Omental fat pad (tissue), 4 donors: Measurements from ENCODE around the gene RSPO4. TPM values are rescaled to one million over a fixed set of nuclear protein-coding genes. Genes with fewer than 3 reads are reported as not detected.

Experiments used
- ATAC-seq: fragments of 150-250 bp; one replicate; pipeline ENCODE4 v1.9.1; 2016; ENCODE audit warnings: mild to moderate bottlenecking, moderate library complexity; ENCODE audit not compliant: low FRiP score
- DNase-seq: peaks from one replicate; pipeline ENCODE4 v3.0.0-alpha.2; 2019; ENCODE audit warnings: low spot score
- total RNA-seq, 4 donors: library from RNA; depleted of rRNA; stranded (reverse); fragments of >200 nt; gene quantifications; one replicate each; pipeline ENCODE4 v1.1.0, GENCODE V29; 2016
- TF ChIP-seq, protein P1 (sequence below), 3 donors: fragments of 450-650 bp; IDR thresholded peaks; one replicate each; pipeline ENCODE4 v1.5.1; 2016 to 2017; ENCODE audit warnings: antibody characterized with exemption in 3 of 3, mild to moderate bottlenecking in 3 of 3, moderate library complexity in 2 of 3

The RSPO4 gene
- total RNA-seq, 4 donors from 2014 or later: not detected

DNA sequence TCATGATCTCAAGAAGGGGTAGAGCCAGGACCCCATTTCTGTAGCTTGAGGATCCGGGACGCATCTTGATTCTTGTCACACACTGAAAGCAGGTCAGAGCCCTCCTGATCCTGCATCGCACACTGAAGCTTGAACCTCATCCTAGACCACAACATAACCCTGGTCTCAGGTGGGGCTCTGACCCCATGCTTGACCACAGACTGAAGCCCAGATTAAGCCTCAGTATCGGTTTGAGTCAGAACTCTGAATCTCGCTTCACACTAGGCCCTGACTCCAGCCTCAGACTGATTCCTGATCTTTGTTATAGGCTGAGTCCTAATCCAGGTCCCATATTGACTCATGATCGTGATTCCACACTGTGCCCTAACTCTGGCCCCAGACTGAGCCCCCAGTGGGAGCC lies 8.5 kb upstream of the RSPO4 start:
- no peak for DNase-seq
- TF ChIP-seq, protein P1, sequence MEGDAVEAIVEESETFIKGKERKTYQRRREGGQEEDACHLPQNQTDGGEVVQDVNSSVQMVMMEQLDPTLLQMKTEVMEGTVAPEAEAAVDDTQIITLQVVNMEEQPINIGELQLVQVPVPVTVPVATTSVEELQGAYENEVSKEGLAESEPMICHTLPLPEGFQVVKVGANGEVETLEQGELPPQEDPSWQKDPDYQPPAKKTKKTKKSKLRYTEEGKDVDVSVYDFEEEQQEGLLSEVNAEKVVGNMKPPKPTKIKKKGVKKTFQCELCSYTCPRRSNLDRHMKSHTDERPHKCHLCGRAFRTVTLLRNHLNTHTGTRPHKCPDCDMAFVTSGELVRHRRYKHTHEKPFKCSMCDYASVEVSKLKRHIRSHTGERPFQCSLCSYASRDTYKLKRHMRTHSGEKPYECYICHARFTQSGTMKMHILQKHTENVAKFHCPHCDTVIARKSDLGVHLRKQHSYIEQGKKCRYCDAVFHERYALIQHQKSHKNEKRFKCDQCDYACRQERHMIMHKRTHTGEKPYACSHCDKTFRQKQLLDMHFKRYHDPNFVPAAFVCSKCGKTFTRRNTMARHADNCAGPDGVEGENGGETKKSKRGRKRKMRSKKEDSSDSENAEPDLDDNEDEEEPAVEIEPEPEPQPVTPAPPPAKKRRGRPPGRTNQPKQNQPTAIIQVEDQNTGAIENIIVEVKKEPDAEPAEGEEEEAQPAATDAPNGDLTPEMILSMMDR (IDR thresholded peaks at IDR 0.05): no peak
- ATAC-seq: no peak

DNA sequence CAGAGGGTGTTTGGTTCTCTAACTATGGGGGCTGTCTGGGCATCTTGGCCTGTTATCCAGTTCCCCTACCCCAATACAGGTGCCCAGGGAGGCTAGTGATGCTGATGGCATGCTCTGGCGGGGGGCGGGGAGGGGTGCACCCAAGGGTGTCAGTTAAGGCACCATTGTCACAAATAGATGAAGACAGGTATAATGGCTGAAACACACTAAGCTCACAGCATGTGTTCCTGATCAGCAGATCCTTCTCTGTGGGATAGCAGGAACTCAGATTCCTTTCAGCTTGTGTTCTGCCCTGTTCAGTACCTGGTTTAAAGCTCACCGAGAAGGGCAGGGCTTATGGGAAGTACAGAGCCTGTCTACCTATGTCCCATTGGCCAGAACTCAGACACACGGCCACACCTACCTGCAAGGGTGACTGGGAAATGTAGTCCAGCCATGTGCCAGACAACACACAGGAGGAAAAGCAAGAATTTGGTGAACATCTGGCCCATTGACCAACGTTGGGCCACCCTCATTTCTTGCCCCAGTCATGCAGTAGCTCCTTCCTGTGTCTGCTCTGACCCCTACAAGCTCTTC lies 3.4 kb upstream of the RSPO4 start:
- ATAC-seq (no peak), DNase-seq (no peak)
- TF ChIP-seq, protein P1 (IDR thresholded peaks at IDR 0.05): no peak

- DNase-seq: no peak
- TF ChIP-seq, protein P1 (IDR thresholded peaks at IDR 0.05): no peak
- no peak for ATAC-seq
Measured at GRCh38 chr20:1003920-1004697, 2.0 kb upstream of the RSPO4 start.

DNA sequence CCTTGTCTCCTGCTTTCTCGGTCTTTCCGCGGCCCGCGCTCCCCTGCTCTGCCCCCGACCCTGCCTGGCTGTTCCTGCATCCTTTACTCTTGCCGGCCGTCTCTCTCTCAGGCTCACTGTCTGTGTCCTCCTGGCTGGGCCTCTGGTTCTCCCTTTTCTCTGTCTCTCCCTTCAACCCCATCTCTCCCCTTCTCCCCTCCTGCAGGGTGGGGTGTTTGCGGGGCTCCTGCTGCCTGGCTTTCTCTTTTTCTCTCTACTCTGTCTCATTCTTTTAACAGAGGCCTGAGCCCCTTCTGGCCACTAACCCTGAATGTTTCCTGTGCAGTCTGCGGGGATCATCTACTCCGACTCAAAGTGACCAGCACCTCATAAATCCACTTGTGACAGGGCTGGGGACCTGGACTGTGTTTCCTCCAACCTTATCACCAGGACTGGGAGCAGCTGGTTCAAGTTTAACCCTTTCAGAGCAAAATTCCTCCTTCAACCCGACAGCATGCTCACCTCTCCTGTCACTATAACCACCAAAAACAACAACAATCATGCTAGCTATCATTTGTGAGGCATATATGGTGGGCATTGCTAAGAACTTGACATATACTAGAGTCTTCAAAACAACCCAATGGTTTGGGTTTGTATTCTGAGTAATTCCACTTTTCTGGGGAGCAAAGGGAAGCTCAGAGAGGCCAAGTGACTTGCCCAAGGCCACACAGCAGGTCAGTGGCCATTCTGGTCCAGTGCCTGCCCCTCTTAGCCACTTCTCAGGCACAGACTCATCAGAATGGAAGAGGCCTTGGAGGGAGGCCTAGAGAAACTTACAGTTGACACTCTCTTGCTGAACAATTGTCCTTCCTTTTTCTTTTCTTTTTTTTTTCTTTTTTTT lies 811 bp upstream of the RSPO4 start:
- TF ChIP-seq, protein P1 (IDR thresholded peaks at IDR 0.05): no peak
- DNase-seq: no peak

GRCh38 chr20:1001116-1001515 lies 995 bp downstream of the RSPO4 start:
- no peak for ATAC-seq
- TF ChIP-seq, protein P1 (IDR thresholded peaks at IDR 0.05): no peak
- DNase-seq: no peak

More for the DNA sequence above, 811 bp upstream of the RSPO4 start:
- no peak for ATAC-seq

DNA sequence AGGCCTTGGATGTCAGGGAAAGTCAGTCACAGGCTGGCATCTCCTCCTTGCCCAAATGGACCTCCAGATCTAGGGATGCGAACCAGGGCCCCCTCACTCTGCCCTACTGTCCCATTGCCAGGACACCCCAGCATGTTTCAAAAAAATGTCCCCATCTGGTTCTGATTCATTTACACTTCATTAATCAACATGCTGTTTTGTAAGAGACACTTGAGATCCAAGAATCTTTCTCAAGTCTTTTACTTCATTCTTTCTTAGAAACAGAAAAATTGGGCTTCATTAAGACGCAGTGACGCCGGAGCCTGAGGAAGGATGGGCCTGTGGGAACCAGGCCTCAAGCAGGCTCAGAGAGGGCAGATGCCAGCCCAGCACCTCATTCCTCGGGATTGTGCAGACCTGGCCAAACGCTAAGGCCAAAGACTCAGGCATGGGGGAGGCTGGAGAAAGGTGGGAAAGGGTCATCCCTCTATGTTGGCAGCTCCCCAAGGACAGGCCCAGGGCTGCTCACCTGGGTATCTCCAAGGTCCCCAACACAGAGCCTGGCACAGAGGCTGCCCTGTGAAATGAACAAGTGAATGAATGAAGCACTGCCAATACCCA lies 3.8 kb downstream of the RSPO4 start:
- TF ChIP-seq, protein P1 (IDR thresholded peaks at IDR 0.05): no peak
- ATAC-seq (no peak), DNase-seq (no peak)
